IPS-18a (cell line): ENCODE results near the gene TAB3.

ENCODE experiments used
- H3K27ac ChIP-seq: one replicate; pipeline ENCODE4 v1.5.1; 2013; ENCODE audit warnings: low read length
- H3K27me3 ChIP-seq: one replicate; pipeline ENCODE4 v1.6.1; 2013; ENCODE audit warnings: mild to moderate bottlenecking, low read length; ENCODE audit not compliant: control insufficient read depth, insufficient read depth
- H3K36me3 ChIP-seq: one replicate; pipeline ENCODE4 v1.6.1; 2013; ENCODE audit warnings: low read depth, low read length; ENCODE audit not compliant: control insufficient read depth
- H3K4me1 ChIP-seq: one replicate; pipeline ENCODE4 v1.6.1; 2013; ENCODE audit warnings: low read depth, low read length; ENCODE audit not compliant: control insufficient read depth
- H3K4me3 ChIP-seq: one replicate; pipeline ENCODE4 v1.5.1; 2013; ENCODE audit warnings: low read length
- H3K9ac ChIP-seq: one replicate; pipeline ENCODE4 v1.6.1; 2013; ENCODE audit warnings: mild to moderate bottlenecking, low read length, moderate library complexity
- H3K9me3 ChIP-seq: one replicate; pipeline ENCODE4 v1.6.1; 2013; ENCODE audit warnings: low read depth, low read length; ENCODE audit not compliant: control insufficient read depth

The TAB3 gene

DNA sequence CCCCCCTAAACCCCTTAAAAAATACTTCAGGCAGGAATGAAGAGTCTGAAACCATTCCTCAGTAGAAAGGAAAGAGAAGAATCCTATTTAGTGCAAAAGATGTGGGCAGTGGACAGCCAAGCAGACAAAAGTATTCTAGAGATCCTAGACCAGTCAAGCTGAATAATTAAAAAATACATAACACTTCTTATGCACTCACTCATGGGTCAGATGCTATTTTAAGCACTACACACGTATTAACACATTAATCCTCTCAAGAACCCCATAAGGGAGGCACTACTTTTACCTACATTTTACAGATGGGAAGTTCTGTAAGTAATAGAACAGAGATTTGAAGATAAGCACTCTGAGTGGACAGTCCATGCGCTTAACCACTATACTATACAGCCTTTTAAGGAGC lies 5.9 kb downstream of the TAB3 start:
- no peak overlapping the region for H3K4me3 ChIP-seq
- H3K27ac ChIP-seq = no peak overlapping the region
- no peaks in the 10 kb centered on the region for H3K27me3 ChIP-seq
- H3K36me3 ChIP-seq = no peaks in the 10 kb centered on the region
- no peak overlapping the region for H3K9ac ChIP-seq
- no peaks in the 10 kb centered on the region for H3K4me1 ChIP-seq
- H3K9me3 ChIP-seq = peaks cover 23% of the 10 kb centered on the region

- no peaks in the 10 kb centered on the region for H3K36me3 ChIP-seq
- H3K27ac ChIP-seq = no peak overlapping the region
- no peak overlapping the region for H3K9ac ChIP-seq
- H3K4me1 ChIP-seq = no peaks in the 10 kb centered on the region
- H3K4me3 ChIP-seq = no peak overlapping the region
- H3K9me3 ChIP-seq = peaks cover 15% of the 10 kb centered on the region
- H3K27me3 ChIP-seq = no peaks in the 10 kb centered on the region
Observed at GRCh38 chrX:30881797-30882196, 7.3 kb downstream of the TAB3 start.

DNA sequence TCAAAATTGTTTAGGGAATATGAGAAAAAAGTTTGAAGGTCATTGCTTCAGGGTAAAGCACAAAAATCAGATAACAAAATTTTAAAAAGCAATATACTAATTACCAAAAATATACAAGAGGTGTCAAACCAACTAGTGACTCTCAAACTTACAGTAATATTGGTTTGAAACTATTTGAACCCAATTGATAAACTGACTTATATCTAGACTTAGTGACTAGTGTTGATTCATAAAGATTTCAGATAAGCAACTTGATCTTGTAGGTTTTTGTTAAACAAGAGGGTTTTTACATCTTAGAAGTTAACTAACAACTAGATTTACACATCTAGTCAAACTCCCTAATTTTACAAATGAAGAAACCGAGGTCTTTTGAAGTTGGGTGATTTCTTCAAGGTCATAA lies 7.7 kb downstream of the TAB3 start:
- Histone ChIP-seq H3K9ac (no peak overlapping the region), H3K9me3 (peaks cover 15% of the 10 kb centered on the region), H3K27me3 (no peaks in the 10 kb centered on the region), H3K27ac (no peak overlapping the region), H3K4me1 (no peaks in the 10 kb centered on the region), H3K36me3 (no peaks in the 10 kb centered on the region), H3K4me3 (no peak overlapping the region)

GRCh38 chrX:30880058-30880457 lies 9.0 kb downstream of the TAB3 start:
- Histone ChIP-seq H3K27me3 (no peaks in the 10 kb centered on the region), H3K9ac (no peak overlapping the region), H3K27ac (no peak overlapping the region), H3K4me1 (no peaks in the 10 kb centered on the region), H3K36me3 (no peaks in the 10 kb centered on the region), H3K9me3 (peaks cover 15% of the 10 kb centered on the region), H3K4me3 (no peak overlapping the region)

DNA sequence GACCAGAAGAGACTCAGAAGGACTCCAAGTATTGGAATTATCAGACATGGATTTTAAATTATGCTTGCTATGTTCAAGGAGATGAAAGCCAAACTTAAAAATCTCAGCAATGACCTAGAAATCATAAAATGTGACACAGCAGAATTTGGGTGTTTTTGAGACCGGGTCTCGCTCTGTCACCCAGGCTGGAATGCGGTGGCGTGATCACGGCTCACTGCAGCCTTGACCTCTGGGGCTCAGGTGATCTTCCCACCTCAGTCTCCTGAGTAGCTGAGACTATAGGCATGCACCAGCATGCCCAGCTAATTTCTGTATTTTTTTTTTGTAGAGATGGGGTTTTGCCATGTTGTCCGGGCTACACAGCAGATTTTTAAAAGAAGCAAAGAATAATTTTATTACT lies 12.7 kb downstream of the TAB3 start:
- no peaks in the 10 kb centered on the region for H3K36me3 ChIP-seq
- H3K4me3 ChIP-seq = no peak overlapping the region
- H3K27me3 ChIP-seq = no peaks in the 10 kb centered on the region
- H3K9ac ChIP-seq = no peak overlapping the region
- no peaks in the 10 kb centered on the region for H3K4me1 ChIP-seq
- H3K27ac ChIP-seq = no peak overlapping the region
- peaks cover 9% of the 10 kb centered on the region for H3K9me3 ChIP-seq

DNA sequence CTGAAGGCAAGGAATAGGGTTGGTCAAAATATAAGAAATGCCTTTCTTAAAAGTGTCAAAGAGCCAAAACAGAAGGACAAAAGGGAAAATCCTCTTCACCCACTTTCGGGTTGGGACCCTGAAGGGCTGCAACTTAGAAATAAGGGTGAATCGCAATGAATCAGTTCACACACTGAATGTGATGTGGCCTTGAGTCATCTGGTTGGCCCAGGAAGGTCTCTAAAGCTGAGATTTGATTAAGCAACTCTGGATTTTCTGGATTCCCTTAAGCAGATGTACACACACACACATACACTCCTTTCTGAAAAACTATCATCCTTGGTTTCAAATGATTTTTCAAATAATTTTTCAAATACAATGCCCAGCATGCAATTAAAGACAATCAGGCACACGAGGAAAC lies 13.1 kb downstream of the TAB3 start:
- Histone ChIP-seq H3K4me3 (no peak overlapping the region), H3K27me3 (no peaks in the 10 kb centered on the region), H3K9ac (no peak overlapping the region), H3K4me1 (no peaks in the 10 kb centered on the region), H3K36me3 (no peaks in the 10 kb centered on the region), H3K27ac (no peak overlapping the region), H3K9me3 (peaks cover 9% of the 10 kb centered on the region)

DNA sequence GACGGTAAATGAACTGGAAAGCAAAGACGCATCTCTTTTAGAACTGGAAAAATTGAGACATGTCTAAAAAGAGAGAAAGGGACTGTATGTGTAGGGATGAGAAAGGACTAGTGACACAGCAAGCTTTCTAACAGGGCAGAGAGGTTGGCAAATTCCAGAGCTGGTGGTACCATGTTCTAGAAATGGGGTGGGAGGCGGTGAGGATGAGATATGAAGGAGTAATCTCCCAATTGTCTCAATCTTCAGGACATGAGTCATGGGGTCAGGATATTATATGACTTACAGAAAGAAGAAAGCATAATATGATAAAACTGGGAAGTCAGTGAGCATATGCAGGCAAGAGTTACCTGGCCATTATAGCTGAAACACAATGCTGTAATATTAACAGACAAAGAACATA lies 14.2 kb downstream of the TAB3 start:
- H3K9ac ChIP-seq = no peak overlapping the region
- peaks cover 2% of the 10 kb centered on the region for H3K9me3 ChIP-seq
- H3K4me1 ChIP-seq = no peaks in the 10 kb centered on the region
- no peaks in the 10 kb centered on the region for H3K36me3 ChIP-seq
- no peak overlapping the region for H3K27ac ChIP-seq
- no peak overlapping the region for H3K4me3 ChIP-seq
- no peaks in the 10 kb centered on the region for H3K27me3 ChIP-seq

- Histone ChIP-seq H3K4me3 (no peak overlapping the region), H3K36me3 (no peaks in the 10 kb centered on the region), H3K27ac (no peak overlapping the region), H3K4me1 (no peaks in the 10 kb centered on the region), H3K9me3 (peaks cover 10% of the 10 kb centered on the region), H3K9ac (no peak overlapping the region), H3K27me3 (no peaks in the 10 kb centered on the region)
Observed at GRCh38 chrX:30870572-30870971, 18.5 kb downstream of the TAB3 start.

- Histone ChIP-seq H3K9me3 (peaks cover 14% of the 10 kb centered on the region), H3K4me1 (no peaks in the 10 kb centered on the region), H3K27me3 (no peaks in the 10 kb centered on the region), H3K9ac (no peak overlapping the region), H3K4me3 (no peak overlapping the region), H3K36me3 (no peaks in the 10 kb centered on the region), H3K27ac (no peak overlapping the region)
Observed at GRCh38 chrX:30865612-30866011, 23.4 kb downstream of the TAB3 start.

- Histone ChIP-seq H3K27ac (no peak overlapping the region), H3K27me3 (no peaks in the 10 kb centered on the region), H3K4me3 (no peak overlapping the region), H3K36me3 (no peaks in the 10 kb centered on the region), H3K4me1 (no peaks in the 10 kb centered on the region), H3K9ac (no peak overlapping the region), H3K9me3 (peaks cover 14% of the 10 kb centered on the region)
Observed at GRCh38 chrX:30865015-30865414, 24.0 kb downstream of the TAB3 start.

- Histone ChIP-seq H3K36me3 (no peaks in the 10 kb centered on the region), H3K4me1 (no peaks in the 10 kb centered on the region), H3K27me3 (no peaks in the 10 kb centered on the region), H3K27ac (no peak overlapping the region), H3K4me3 (no peak overlapping the region), H3K9ac (no peak overlapping the region), H3K9me3 (peaks cover 14% of the 10 kb centered on the region)
Observed at GRCh38 chrX:30864383-30864785, 24.7 kb downstream of the TAB3 start.

DNA sequence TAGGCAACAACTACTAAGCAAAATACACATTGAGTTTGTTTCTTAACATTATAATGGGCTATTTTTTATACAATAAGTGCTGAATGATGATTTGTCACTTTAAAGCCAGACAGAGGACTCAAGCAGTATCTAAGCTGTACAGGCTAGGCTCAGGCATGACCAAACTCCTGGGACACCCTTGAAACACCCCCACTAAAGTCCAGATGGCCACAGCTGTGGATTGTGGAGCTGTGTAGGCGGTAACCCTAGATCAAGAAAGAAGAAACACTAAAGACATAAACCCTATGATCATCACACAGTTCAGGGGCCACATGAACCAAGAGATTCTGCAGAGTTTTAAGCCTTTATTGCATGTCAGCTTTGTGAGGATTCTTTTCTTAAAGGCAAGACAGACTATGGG lies 25.1 kb downstream of the TAB3 start:
- Histone ChIP-seq H3K9ac (no peak overlapping the region), H3K4me1 (peaks cover 3% of the 10 kb centered on the region), H3K36me3 (no peaks in the 10 kb centered on the region), H3K4me3 (no peak overlapping the region), H3K27me3 (no peaks in the 10 kb centered on the region), H3K27ac (no peak overlapping the region), H3K9me3 (peaks cover 14% of the 10 kb centered on the region)
